GM23338 (cell line): Measurements from ENCODE around the gene IGSF9B. TPM values are rescaled to one million over a fixed set of nuclear protein-coding genes. Genes with fewer than 3 reads are reported as not detected.

Experiments used
- ATAC-seq: fragments of 200-7000 bp; cut with Tn5 transposase; 3 replicates; pipeline ENCODE4 v1.9.1; 2020
- DNase-seq: peaks from one replicate; pipeline ENCODE4 v3.0.0-alpha.2; 2015; ENCODE audit warnings: low spot score
- H2AFZ ChIP-seq: fragments of 200-600 bp; sonication (generic); 2 replicates; pipeline ENCODE4 v1.8.0; 2016; ENCODE audit warnings: antibody characterized with exemption, mild to moderate bottlenecking, moderate library complexity
- H3F3A ChIP-seq: fragments of 200-600 bp; sonication (generic); replicated peaks from 2 replicates; pipeline ENCODE4 v1.8.0; 2017; ENCODE audit warnings: antibody characterized with exemption, mixed run types, low read depth
- H3K27ac ChIP-seq: fragments of 200-600 bp; sonication (generic); 2 replicates; pipeline ENCODE4 v1.6.1; 2016; ENCODE audit warnings: low read depth
- H3K27me3 ChIP-seq: fragments of 200-600 bp; sonication (generic); 2 replicates; pipeline ENCODE4 v1.8.0; 2016; ENCODE audit warnings: mild to moderate bottlenecking, mixed run types, moderate library complexity; ENCODE audit not compliant: insufficient read depth
- H3K36me3 ChIP-seq: fragments of 200-600 bp; sonication (generic); 2 replicates; pipeline ENCODE4 v1.8.0; 2016; ENCODE audit warnings: mild to moderate bottlenecking; ENCODE audit not compliant: insufficient read depth
- H3K4me1 ChIP-seq: fragments of 200-600 bp; sonication (generic); 2 replicates; pipeline ENCODE4 v1.8.0; 2016; ENCODE audit warnings: mild to moderate bottlenecking, moderate library complexity; ENCODE audit not compliant: insufficient read depth
- H3K4me2 ChIP-seq: fragments of 200-600 bp; sonication (generic); 2 replicates; pipeline ENCODE4 v1.7.1; 2017; ENCODE audit warnings: mixed run types
- H3K4me3 ChIP-seq: fragments of 200-600 bp; sonication (generic); 2 replicates; pipeline ENCODE4 v1.6.1; 2016; ENCODE audit warnings: mixed run types
- H3K79me2 ChIP-seq: fragments of 200-600 bp; sonication (generic); replicated peaks from 2 replicates; pipeline ENCODE4 v1.8.0; 2017; ENCODE audit warnings: mild to moderate bottlenecking; ENCODE audit not compliant: insufficient read depth
- H3K9me2 ChIP-seq: fragments of 200-600 bp; sonication (generic); 2 replicates; pipeline ENCODE4 v1.8.0; 2017; ENCODE audit not compliant: insufficient read depth
- H4K20me1 ChIP-seq: fragments of 200-600 bp; sonication (generic); replicated peaks from 2 replicates; pipeline ENCODE4 v1.8.0; 2017; ENCODE audit warnings: mild to moderate bottlenecking; ENCODE audit not compliant: insufficient read depth
- H3K27ac Mint-ChIP-seq: 2 replicates; pipeline ENCODE4 v1.8.0; 2020; ENCODE audit warnings: inconsistent platforms, mild to moderate bottlenecking, moderate library complexity, mixed read lengths
- H3K27me3 Mint-ChIP-seq: 3 replicates; pipeline ENCODE4 v1.8.0; 2022; ENCODE audit warnings: low read depth, mild to moderate bottlenecking, moderate library complexity, mixed read lengths, inconsistent platforms; ENCODE audit not compliant: insufficient read depth, poor library complexity
- H3K36me3 Mint-ChIP-seq: 3 replicates; pipeline ENCODE4 v1.8.0; 2021; ENCODE audit warnings: low read depth, mild to moderate bottlenecking, inconsistent platforms, moderate library complexity, mixed read lengths
- H3K4me1 Mint-ChIP-seq: 3 replicates; pipeline ENCODE4 v1.8.0; 2020; ENCODE audit warnings: mild to moderate bottlenecking, inconsistent platforms, mixed read lengths
- H3K4me3 Mint-ChIP-seq: 3 replicates; pipeline ENCODE4 v1.8.0; 2021; ENCODE audit warnings: moderate library complexity, mild to moderate bottlenecking, inconsistent platforms, mixed read lengths
- H3K9me3 Mint-ChIP-seq: 3 replicates; pipeline ENCODE4 v1.8.0; 2020; ENCODE audit warnings: moderate library complexity, mild to moderate bottlenecking, inconsistent platforms, mixed read lengths
- CREB1 ChIP-seq: fragments of 250-450 bp; sonication (Bioruptor Pico); IDR thresholded peaks from 2 replicates; pipeline ENCODE4 v1.5.0; 2020; ENCODE audit warnings: low read depth, mild to moderate bottlenecking, moderate library complexity
- CTCF ChIP-seq, 2 experiments: fragments of 200-600 bp in 1 of 2; sonication (generic) in 1 of 2; conservative IDR thresholded peaks; 2 replicates each; pipeline versions ENCODE4 v1.5.1 to v1.6.1; 2016 to 2017; ENCODE audit warnings: antibody characterized with exemption in 2 of 2, low read depth in 2 of 2, mild to moderate bottlenecking in 2 of 2, moderate library complexity in 1 of 2
- EZH2 ChIP-seq: fragments of 200-600 bp; sonication (generic); IDR thresholded peaks from one replicate; pipeline ENCODE4 v1.8.0; 2017; ENCODE audit warnings: antibody characterized with exemption, mild to moderate bottlenecking, low read depth; ENCODE audit not compliant: unreplicated experiment
- EZH2phosphoT487 ChIP-seq: fragments of 200-600 bp; sonication (generic); IDR thresholded peaks from one replicate; pipeline ENCODE4 v1.8.1; 2018; ENCODE audit warnings: antibody characterized with exemption; ENCODE audit not compliant: unreplicated experiment
- JUNB ChIP-seq: IDR thresholded peaks from one replicate; pipeline ENCODE4 v1.6.1; 2016; ENCODE audit warnings: antibody characterized with exemption; ENCODE audit not compliant: unreplicated experiment
- NANOG ChIP-seq: IDR thresholded peaks from 2 replicates; pipeline ENCODE4 v1.6.1; 2016; ENCODE audit warnings: antibody characterized with exemption, borderline replicate concordance
- POLR2AphosphoS5 ChIP-seq: IDR thresholded peaks from 2 replicates; pipeline ENCODE4 v1.6.1; 2016; ENCODE audit warnings: antibody characterized with exemption, low read depth
- REST ChIP-seq: IDR thresholded peaks from one replicate; pipeline ENCODE4 v1.6.1; 2018; ENCODE audit warnings: antibody characterized with exemption; ENCODE audit not compliant: unreplicated experiment
- STAT1 ChIP-seq: IDR thresholded peaks from one replicate; pipeline ENCODE4 v1.6.1; 2016; ENCODE audit warnings: antibody characterized with exemption; ENCODE audit not compliant: unreplicated experiment
- ZNF114 ChIP-seq: fragments of 250-450 bp; sonication (Bioruptor Pico); IDR thresholded peaks from 2 replicates; pipeline ENCODE4 v1.5.0; 2020; ENCODE audit warnings: mild to moderate bottlenecking, moderate library complexity
- ZNF331 ChIP-seq: fragments of 250-450 bp; sonication (Bioruptor Pico); IDR thresholded peaks from 2 replicates; pipeline ENCODE4 v1.5.0; 2020; ENCODE audit warnings: low read depth, mild to moderate bottlenecking, moderate library complexity
- ZNF462 ChIP-seq: fragments of 250-450 bp; sonication (Bioruptor Pico); IDR thresholded peaks from 2 replicates; pipeline ENCODE4 v1.5.0; 2020; ENCODE audit warnings: mild to moderate bottlenecking, moderate library complexity
- polyA plus RNA-seq: library from polyadenylated mRNA; unstranded; fragments of >200 nt; fragmentation: Nextera tagmentation; extraction: Ambion mirVana; gene quantifications from 2 replicates; pipeline ENCODE4 v1.2.1, GENCODE V29; 2016
- total RNA-seq: library from RNA; depleted of rRNA; stranded (reverse); fragments of >200 nt; shearing (Covaris generic); gene quantifications from 2 replicates; pipeline ENCODE4 v1.2.3, GENCODE V29; 2014
- TF ChIP-seq, protein P1 (sequence below): IDR thresholded peaks from 2 replicates; pipeline ENCODE4 v1.6.1; 2016; ENCODE audit warnings: antibody characterized with exemption

IGSF9B gene
- total and polyA plus RNA-seq, 2 experiments from 2014 or later: 8.7 to 51.2 TPM

DNA sequence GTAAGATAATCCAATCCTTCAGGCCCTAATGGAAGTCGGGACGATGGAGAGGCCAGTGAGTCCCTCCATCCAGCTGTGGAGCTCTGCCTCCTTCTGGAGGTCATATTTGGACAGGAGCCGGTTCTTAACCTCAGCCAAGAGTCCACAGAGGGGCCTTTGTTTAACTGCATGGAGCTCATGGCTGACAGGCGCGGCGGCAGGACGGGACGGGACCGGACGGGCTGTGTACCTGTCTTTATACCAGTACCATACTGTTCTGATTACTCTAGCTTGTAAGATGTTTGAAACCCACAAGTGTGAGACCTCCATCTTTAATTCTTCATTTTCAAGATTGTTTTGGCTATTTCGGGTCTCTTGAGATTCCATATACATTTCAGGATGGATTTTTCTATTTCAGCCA lies 91.3 kb downstream of the IGSF9B start:
- Mint-ChIP-seq H3K4me1 (no peaks in the 10 kb centered on the region), H3K36me3 (no peaks in the 10 kb centered on the region), H3K27me3 (peaks cover 2% of the 10 kb centered on the region), H3K27ac (no peak overlapping the region), H3K4me3 (no peak overlapping the region), H3K9me3 (no peaks in the 10 kb centered on the region)
- Histone ChIP-seq H3K9me2 (0 out of 2 replicates have a peak, but pooled peaks cover 6% of the 10 kb centered on the region), H2AFZ (no peak overlapping the region), H3K79me2 (no peaks in the 10 kb centered on the region), H3K27me3 (no peaks in the 10 kb centered on the region), H4K20me1 (no peaks in the 10 kb centered on the region), H3K4me1 (no peaks in the 10 kb centered on the region), H3K4me3 (no peak overlapping the region), H3K4me2 (no peak overlapping the region), H3F3A (no peaks in the 10 kb centered on the region), H3K36me3 (no peaks in the 10 kb centered on the region), H3K27ac (no peak overlapping the region)
- DNase-seq: no peak
- TF ChIP-seq ZNF331 (CRISPR knock-in tag) (no peak), CTCF (conservative IDR thresholded peaks at IDR 0.05; ENCODE audit: low read depth in 2 of 2) (no peak), REST (no peak), ZNF114 (CRISPR knock-in tag) (no peak), EZH2phosphoT487 (no peak), STAT1 (no peak), CREB1 (CRISPR knock-in tag) (no peak), ZNF462 (CRISPR knock-in tag) (no peak), JUNB (no peak), POLR2AphosphoS5 (no peak), NANOG (no peak), EZH2 (no peak)
- TF ChIP-seq, protein P1, sequence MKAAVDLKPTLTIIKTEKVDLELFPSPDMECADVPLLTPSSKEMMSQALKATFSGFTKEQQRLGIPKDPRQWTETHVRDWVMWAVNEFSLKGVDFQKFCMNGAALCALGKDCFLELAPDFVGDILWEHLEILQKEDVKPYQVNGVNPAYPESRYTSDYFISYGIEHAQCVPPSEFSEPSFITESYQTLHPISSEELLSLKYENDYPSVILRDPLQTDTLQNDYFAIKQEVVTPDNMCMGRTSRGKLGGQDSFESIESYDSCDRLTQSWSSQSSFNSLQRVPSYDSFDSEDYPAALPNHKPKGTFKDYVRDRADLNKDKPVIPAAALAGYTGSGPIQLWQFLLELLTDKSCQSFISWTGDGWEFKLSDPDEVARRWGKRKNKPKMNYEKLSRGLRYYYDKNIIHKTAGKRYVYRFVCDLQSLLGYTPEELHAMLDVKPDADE: no peak
- ATAC-seq: no peak
